HCT116 (cell line): ENCODE measurements around the gene OIT3. TPM values are rescaled to one million over a fixed set of nuclear protein-coding genes. Genes with fewer than 3 reads are reported as not detected.
A peak's percentile ranks its signal among the peaks of the same experiment; 100 is the strongest.

Experiments used
- ATAC-seq: fragments of 200-7000 bp; cut with Tn5 transposase; 2 replicates; pipeline ENCODE4 v1.9.1; 2020; ENCODE audit warnings: mild to moderate bottlenecking, moderate library complexity
- BruUV-seq: library from RNA; stranded (reverse); fragments of 400-500 nt; replicated peaks from 2 replicates; lab custom pipeline; 2021; lab: Mats Ljungman, UMichigan
- CTCF ChIA-PET: fragments of 300-600 bp; sonication (Branson Sonifier 250); formaldehyde crosslinking; loops from one replicate; lab custom pipeline; 2021; ENCODE audit warnings: antibody characterized with exemption; lab: Charles Lee
- POLR2A ChIA-PET: fragments of 300-600, 350-600 bp; sonication (Branson Sonifier 250); formaldehyde crosslinking; loops from one replicate; lab custom pipeline; 2021; ENCODE audit warnings: antibody characterized with exemption; lab: Charles Lee
- RAD21 ChIA-PET, 2 experiments: fragments of 300-600 bp; sonication (Branson Sonifier 250); formaldehyde crosslinking; loops; one replicate each; lab custom pipeline; 2023; ENCODE audit warnings: low total read pairs in 2 of 2; ENCODE audit not compliant: uncharacterized antibody in 2 of 2, unreplicated experiment in 2 of 2, low non-redundant PET in 1 of 2; lab: Charles Lee
- DNase-seq: peaks from one replicate; pipeline ENCODE4 v3.0.0-alpha.2; 2010; ENCODE audit warnings: low read depth, low spot score
- H2AFZ ChIP-seq: fragments of 200-600 bp; shearing (Covaris generic), sonication (generic); 2 replicates; pipeline ENCODE4 v1.6.1; 2017; ENCODE audit warnings: low read depth, mixed run types, mixed read lengths, antibody characterized with exemption, low read length; ENCODE audit not compliant: poor library complexity, severe bottlenecking
- H3K27ac ChIP-seq: 2 replicates; pipeline ENCODE4 v1.5.1; 2012; ENCODE audit warnings: low read depth, low read length
- H3K27me3 ChIP-seq: fragments of 200-600 bp; sonication (generic); 2 replicates; pipeline ENCODE4 v1.6.1; 2016; ENCODE audit warnings: mixed run types, low read length, mixed read lengths; ENCODE audit not compliant: insufficient read depth
- H3K36me3 ChIP-seq, 2 experiments: fragments of 200-500 bp in 1 of 2; fragments of 200-600 bp in 1 of 2; sonication (Bioruptor generic) in 1 of 2; sonication (generic) in 1 of 2; 2 replicates each; pipeline versions ENCODE4 v1.5.1 to v1.6.1; 2014 to 2016; ENCODE audit warnings: low read length in 2 of 2, inconsistent platforms in 1 of 2, mixed read lengths in 1 of 2, mixed run types in 1 of 2; ENCODE audit not compliant: insufficient read depth in 2 of 2, control insufficient read depth in 1 of 2
- H3K4me1 ChIP-seq, 2 experiments: fragments of 200-600 bp in 1 of 2; sonication (generic) in 1 of 2; 2 replicates each; pipeline versions ENCODE4 v1.5.1 to v1.6.1; 2012 to 2017; ENCODE audit warnings: low read length in 2 of 2, inconsistent platforms in 1 of 2, mild to moderate bottlenecking in 1 of 2, mixed read lengths in 1 of 2, mixed run types in 1 of 2, moderate library complexity in 1 of 2; ENCODE audit not compliant: insufficient read depth in 2 of 2, control insufficient read depth in 1 of 2
- H3K4me2 ChIP-seq: fragments of 200-600 bp; sonication (generic); 2 replicates; pipeline ENCODE4 v1.6.1; 2017; ENCODE audit warnings: mixed run types, low read length, mixed read lengths
- H3K4me3 ChIP-seq, 2 experiments: fragments of 200-600 bp in 1 of 2; sonication (generic) in 1 of 2; replicated peaks in 1 of 2; 2 replicates each; pipeline ENCODE4 v1.5.1; 2011 to 2016; ENCODE audit warnings: low read length in 2 of 2, control low read depth in 1 of 2, low read depth in 1 of 2, mild to moderate bottlenecking in 1 of 2, mixed read lengths in 1 of 2, mixed run types in 1 of 2
- H3K79me2 ChIP-seq: fragments of 200-600 bp; sonication (generic); 2 replicates; pipeline ENCODE4 v1.6.1; 2017; ENCODE audit warnings: mild to moderate bottlenecking, mixed run types, low read length, moderate library complexity, mixed read lengths; ENCODE audit not compliant: insufficient read depth
- H3K9ac ChIP-seq: fragments of 200-600 bp; sonication (generic); 2 replicates; pipeline ENCODE4 v1.6.1; 2016; ENCODE audit warnings: low read length, mixed read lengths
- H3K9me2 ChIP-seq: fragments of 200-600 bp; sonication (generic), shearing (Covaris generic); 2 replicates; pipeline ENCODE4 v1.6.1; 2017; ENCODE audit warnings: mixed run types, mild to moderate bottlenecking, moderate library complexity; ENCODE audit not compliant: insufficient read depth
- H3K9me3 ChIP-seq, 2 experiments: fragments of 200-500 bp in 1 of 2; fragments of 200-600 bp in 1 of 2; sonication (Bioruptor generic) in 1 of 2; sonication (generic) in 1 of 2; 2 replicates each; pipeline ENCODE4 v1.6.1; 2014 to 2017; ENCODE audit warnings: low read length in 2 of 2, mixed read lengths in 2 of 2, inconsistent platforms in 1 of 2, low read depth in 1 of 2, mild to moderate bottlenecking in 1 of 2, mixed run types in 1 of 2, moderate library complexity in 1 of 2; ENCODE audit not compliant: control insufficient read depth in 1 of 2, insufficient read depth in 1 of 2
- H4K20me1 ChIP-seq: fragments of 200-600 bp; sonication (generic), shearing (Covaris generic); 2 replicates; pipeline ENCODE4 v1.6.1; 2017; ENCODE audit warnings: mixed run types, mild to moderate bottlenecking, moderate library complexity; ENCODE audit not compliant: insufficient read depth
- CBX3 ChIP-seq: IDR thresholded peaks from 2 replicates; pipeline ENCODE4 v1.6.1; 2012; ENCODE audit warnings: low read depth
- CEBPB ChIP-seq: IDR thresholded peaks from 2 replicates; pipeline ENCODE4 v1.6.1; 2012; ENCODE audit warnings: low read depth
- EGR1 ChIP-seq: IDR thresholded peaks from 2 replicates; pipeline ENCODE4 v1.6.1; 2012; ENCODE audit warnings: low read depth
- EZH2phosphoT487 ChIP-seq: fragments of 200-600 bp; IDR thresholded peaks from 2 replicates; pipeline ENCODE4 v1.6.1; 2018; ENCODE audit warnings: antibody characterized with exemption, borderline replicate concordance
- FOSL1 ChIP-seq: IDR thresholded peaks from 2 replicates; pipeline ENCODE4 v1.6.1; 2012; ENCODE audit warnings: low read depth
- JUND ChIP-seq: IDR thresholded peaks from 2 replicates; pipeline ENCODE4 v1.6.1; 2012
- POLR2AphosphoS5 ChIP-seq: IDR thresholded peaks from 2 replicates; pipeline ENCODE4 v1.6.1; 2011; ENCODE audit warnings: mild to moderate bottlenecking, low read depth, low read length, moderate library complexity
- SIN3A ChIP-seq: IDR thresholded peaks from 2 replicates; pipeline ENCODE4 v1.6.1; 2012; ENCODE audit warnings: low read depth
- SP1 ChIP-seq: IDR thresholded peaks from 2 replicates; pipeline ENCODE4 v1.6.1; 2012; ENCODE audit warnings: low read depth
- SRF ChIP-seq: IDR thresholded peaks from 2 replicates; pipeline ENCODE4 v1.6.1; 2012; ENCODE audit warnings: low read depth
- TCF7L2 ChIP-seq: IDR thresholded peaks from 2 replicates; pipeline ENCODE4 v1.7.0; 2011; ENCODE audit warnings: borderline replicate concordance, inconsistent platforms; ENCODE audit not compliant: insufficient read depth, insufficient read length; ENCODE audit errors: extremely low read depth
- ZFX ChIP-seq: fragments of 450-650 bp; IDR thresholded peaks from 2 replicates; pipeline ENCODE4 v1.6.1; 2017
- ZNF274 ChIP-seq: fragments of 200-500 bp; sonication (Bioruptor generic); IDR thresholded peaks from 2 replicates; pipeline ENCODE4 v1.6.1; 2014; ENCODE audit warnings: mild to moderate bottlenecking, low read depth, low read length, inconsistent platforms
- intact Hi-C: fragments of 100-400 bp; cut with micrococcal nuclease; formaldehyde crosslinking; loops from 2 replicates; pipeline ENCODE4 v1.10.0; 2022
- total RNA-seq: library from RNA; stranded (reverse); gene quantifications from one replicate; pipeline ENCODE4 v1.2.1, GENCODE V29; 2021; ENCODE audit not compliant: unreplicated experiment
- TF ChIP-seq, protein P1 (sequence below): IDR thresholded peaks from 2 replicates; pipeline ENCODE4 v1.6.1; 2011; ENCODE audit warnings: mild to moderate bottlenecking, low read length, moderate library complexity; ENCODE audit not compliant: insufficient replicate concordance; ENCODE audit errors: extremely low read depth
- TF ChIP-seq, protein P2 (sequence below), 3 experiments: fragments of 200-600 bp in 1 of 3; sonication (generic) in 1 of 3; IDR thresholded peaks in 2 of 3; conservative IDR thresholded peaks in 1 of 3; 2 replicates each; pipeline ENCODE4 v1.5.1; 2012 to 2017; ENCODE audit warnings: low read depth in 2 of 3, low read length in 2 of 3, antibody characterized with exemption in 1 of 3, borderline replicate concordance in 1 of 3, control low read depth in 1 of 3, mild to moderate bottlenecking in 1 of 3, mixed read lengths in 1 of 3, mixed run types in 1 of 3, moderate library complexity in 1 of 3; ENCODE audit not compliant: insufficient read depth in 1 of 3
- TF ChIP-seq, protein P3 (sequence below): IDR thresholded peaks from 2 replicates; pipeline ENCODE4 v1.6.1; 2012; ENCODE audit warnings: low read depth
- TF ChIP-seq, protein P4 (sequence below): IDR thresholded peaks from 2 replicates; pipeline ENCODE4 v1.6.1; 2012
- TF ChIP-seq, protein P5 (sequence below): IDR thresholded peaks from 2 replicates; pipeline ENCODE4 v1.6.1; 2012

Gene OIT3
- total RNA-seq, 1 experiment from 2014 or later, result not detected

DNA sequence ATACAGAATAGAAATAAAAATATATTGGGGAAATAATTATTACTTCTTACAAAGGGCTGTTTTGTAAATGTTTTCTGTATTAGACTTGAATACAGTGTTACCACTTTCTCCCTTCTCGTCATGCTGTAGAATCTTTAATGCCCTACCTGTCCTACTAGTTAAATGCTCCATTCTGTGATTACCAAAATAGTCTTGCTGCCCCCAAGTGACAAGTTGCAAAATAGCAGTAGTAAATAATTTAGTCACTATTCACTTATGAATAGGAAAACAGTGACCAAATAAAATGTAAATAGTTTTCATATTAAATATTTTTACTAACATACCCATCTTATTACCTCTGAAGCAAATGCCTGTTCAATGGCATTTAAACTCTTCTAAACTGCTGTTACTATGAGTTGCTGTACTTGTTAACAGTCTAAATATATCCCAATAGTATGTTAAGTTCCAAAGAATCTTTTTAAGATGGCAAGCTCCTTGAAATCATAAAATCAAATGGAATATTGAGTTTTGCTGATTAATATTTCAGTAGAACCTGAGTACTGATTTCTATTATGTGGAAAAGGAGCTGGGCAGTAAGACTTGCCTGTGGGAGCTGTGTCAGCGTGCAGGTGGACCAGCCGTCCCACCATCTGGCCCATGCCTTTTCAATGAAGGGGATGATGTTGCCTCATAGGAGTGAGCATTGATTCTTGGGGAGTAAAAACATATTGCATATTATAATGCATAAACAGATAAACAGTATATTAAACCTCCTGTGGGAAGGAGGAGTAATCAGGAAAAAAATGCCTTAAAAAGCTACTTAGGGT, 18.1 kb upstream of the OIT3 start:
- ChIA-PET CTCF (interaction anchor here (0.7 kb wide), 1 partner anchor 503 kb away, joined by 3 read pairs; no protein-coding TSS in a partner anchor), RAD21 (no interaction called here)
- no TSS peak for BruUV-seq
- no peak for TF ChIP-seq FOSL1
- 0 out of 2 replicates have a peak, but pooled peaks have one; percentile 21 for TF ChIP-seq CEBPB
- TF ChIP-seq ZNF274, result no peak
- TF ChIP-seq EZH2phosphoT487, result no peak
- TF ChIP-seq, protein P1, sequence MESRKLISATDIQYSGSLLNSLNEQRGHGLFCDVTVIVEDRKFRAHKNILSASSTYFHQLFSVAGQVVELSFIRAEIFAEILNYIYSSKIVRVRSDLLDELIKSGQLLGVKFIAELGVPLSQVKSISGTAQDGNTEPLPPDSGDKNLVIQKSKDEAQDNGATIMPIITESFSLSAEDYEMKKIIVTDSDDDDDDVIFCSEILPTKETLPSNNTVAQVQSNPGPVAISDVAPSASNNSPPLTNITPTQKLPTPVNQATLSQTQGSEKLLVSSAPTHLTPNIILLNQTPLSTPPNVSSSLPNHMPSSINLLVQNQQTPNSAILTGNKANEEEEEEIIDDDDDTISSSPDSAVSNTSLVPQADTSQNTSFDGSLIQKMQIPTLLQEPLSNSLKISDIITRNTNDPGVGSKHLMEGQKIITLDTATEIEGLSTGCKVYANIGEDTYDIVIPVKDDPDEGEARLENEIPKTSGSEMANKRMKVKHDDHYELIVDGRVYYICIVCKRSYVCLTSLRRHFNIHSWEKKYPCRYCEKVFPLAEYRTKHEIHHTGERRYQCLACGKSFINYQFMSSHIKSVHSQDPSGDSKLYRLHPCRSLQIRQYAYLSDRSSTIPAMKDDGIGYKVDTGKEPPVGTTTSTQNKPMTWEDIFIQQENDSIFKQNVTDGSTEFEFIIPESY, result no peak
- TF ChIP-seq SP1, result no peak
- TF ChIP-seq, protein P2, sequence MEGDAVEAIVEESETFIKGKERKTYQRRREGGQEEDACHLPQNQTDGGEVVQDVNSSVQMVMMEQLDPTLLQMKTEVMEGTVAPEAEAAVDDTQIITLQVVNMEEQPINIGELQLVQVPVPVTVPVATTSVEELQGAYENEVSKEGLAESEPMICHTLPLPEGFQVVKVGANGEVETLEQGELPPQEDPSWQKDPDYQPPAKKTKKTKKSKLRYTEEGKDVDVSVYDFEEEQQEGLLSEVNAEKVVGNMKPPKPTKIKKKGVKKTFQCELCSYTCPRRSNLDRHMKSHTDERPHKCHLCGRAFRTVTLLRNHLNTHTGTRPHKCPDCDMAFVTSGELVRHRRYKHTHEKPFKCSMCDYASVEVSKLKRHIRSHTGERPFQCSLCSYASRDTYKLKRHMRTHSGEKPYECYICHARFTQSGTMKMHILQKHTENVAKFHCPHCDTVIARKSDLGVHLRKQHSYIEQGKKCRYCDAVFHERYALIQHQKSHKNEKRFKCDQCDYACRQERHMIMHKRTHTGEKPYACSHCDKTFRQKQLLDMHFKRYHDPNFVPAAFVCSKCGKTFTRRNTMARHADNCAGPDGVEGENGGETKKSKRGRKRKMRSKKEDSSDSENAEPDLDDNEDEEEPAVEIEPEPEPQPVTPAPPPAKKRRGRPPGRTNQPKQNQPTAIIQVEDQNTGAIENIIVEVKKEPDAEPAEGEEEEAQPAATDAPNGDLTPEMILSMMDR (IDR thresholded peaks at IDR 0.05 in 2 of 3, conservative IDR thresholded peaks at IDR 0.05 in 1 of 3; ENCODE audit: borderline replicate concordance in 1 of 3, insufficient read depth in 1 of 3, low read depth in 2 of 3, low read length in 2 of 3), result peak; percentile 47 to 73 (median 59); a peak in 5 of 6 replicates
- TF ChIP-seq JUND, result no peak
- no peak for TF ChIP-seq EGR1
- TF ChIP-seq, protein P3, sequence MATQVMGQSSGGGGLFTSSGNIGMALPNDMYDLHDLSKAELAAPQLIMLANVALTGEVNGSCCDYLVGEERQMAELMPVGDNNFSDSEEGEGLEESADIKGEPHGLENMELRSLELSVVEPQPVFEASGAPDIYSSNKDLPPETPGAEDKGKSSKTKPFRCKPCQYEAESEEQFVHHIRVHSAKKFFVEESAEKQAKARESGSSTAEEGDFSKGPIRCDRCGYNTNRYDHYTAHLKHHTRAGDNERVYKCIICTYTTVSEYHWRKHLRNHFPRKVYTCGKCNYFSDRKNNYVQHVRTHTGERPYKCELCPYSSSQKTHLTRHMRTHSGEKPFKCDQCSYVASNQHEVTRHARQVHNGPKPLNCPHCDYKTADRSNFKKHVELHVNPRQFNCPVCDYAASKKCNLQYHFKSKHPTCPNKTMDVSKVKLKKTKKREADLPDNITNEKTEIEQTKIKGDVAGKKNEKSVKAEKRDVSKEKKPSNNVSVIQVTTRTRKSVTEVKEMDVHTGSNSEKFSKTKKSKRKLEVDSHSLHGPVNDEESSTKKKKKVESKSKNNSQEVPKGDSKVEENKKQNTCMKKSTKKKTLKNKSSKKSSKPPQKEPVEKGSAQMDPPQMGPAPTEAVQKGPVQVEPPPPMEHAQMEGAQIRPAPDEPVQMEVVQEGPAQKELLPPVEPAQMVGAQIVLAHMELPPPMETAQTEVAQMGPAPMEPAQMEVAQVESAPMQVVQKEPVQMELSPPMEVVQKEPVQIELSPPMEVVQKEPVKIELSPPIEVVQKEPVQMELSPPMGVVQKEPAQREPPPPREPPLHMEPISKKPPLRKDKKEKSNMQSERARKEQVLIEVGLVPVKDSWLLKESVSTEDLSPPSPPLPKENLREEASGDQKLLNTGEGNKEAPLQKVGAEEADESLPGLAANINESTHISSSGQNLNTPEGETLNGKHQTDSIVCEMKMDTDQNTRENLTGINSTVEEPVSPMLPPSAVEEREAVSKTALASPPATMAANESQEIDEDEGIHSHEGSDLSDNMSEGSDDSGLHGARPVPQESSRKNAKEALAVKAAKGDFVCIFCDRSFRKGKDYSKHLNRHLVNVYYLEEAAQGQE, result no peak
- TF ChIP-seq CBX3, result peak; percentile 47; the same call in 1 of the 2 replicates
- TF ChIP-seq, protein P4, sequence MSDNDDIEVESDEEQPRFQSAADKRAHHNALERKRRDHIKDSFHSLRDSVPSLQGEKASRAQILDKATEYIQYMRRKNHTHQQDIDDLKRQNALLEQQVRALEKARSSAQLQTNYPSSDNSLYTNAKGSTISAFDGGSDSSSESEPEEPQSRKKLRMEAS, result no peak
- TF ChIP-seq SIN3A, result no peak
- TF ChIP-seq, protein P5, sequence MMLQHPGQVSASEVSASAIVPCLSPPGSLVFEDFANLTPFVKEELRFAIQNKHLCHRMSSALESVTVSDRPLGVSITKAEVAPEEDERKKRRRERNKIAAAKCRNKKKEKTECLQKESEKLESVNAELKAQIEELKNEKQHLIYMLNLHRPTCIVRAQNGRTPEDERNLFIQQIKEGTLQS, result no peak
- no peak for TF ChIP-seq TCF7L2
- no peak for TF ChIP-seq ZFX
- no peak for TF ChIP-seq POLR2AphosphoS5
- no peak for TF ChIP-seq SRF

More for the DNA sequence above, 18.1 kb upstream of the OIT3 start:
- no peaks in the 10 kb centered on the region for H3K9me2 ChIP-seq
- DNase-seq (peak; percentile 12), ATAC-seq (peak; percentile 52; the same call in 1 of the 2 replicates)
- intact Hi-C loops, result loop anchor here (1.0 kb wide), 1 partner anchor 511 kb away; no protein-coding TSS in a partner anchor
- no peak overlapping the region for H3K4me3 ChIP-seq
- H3K9ac ChIP-seq, result no peak overlapping the region
- H3K9me3 ChIP-seq, result no peaks in the 10 kb centered on the region; a peak in 1 of 4 replicates
- H3K4me1 ChIP-seq, result no peaks in the 10 kb centered on the region
- H3K27me3 ChIP-seq, result no peaks in the 10 kb centered on the region
- no peak overlapping the region for H3K27ac ChIP-seq
- POLR2A ChIA-PET, result interaction anchor here (0.6 kb wide), 1 partner anchor 407 kb away, joined by 4 read pairs; no protein-coding TSS in a partner anchor
- no peaks in the 10 kb centered on the region for H3K79me2 ChIP-seq
- H2AFZ ChIP-seq, result no peak overlapping the region
- no peaks in the 10 kb centered on the region for H4K20me1 ChIP-seq
- H3K36me3 ChIP-seq, result 0 out of 4 replicates have a peak, but pooled peaks cover 0 to 5% of the 10 kb centered on the region in 2 experiments
- H3K4me2 ChIP-seq, result no peak overlapping the region
